Erythroblast (primary cell): ENCODE data around the gene IL1RAPL2.

Experiments
- GATA1 ChIP-seq: IDR thresholded peaks from 2 replicates; pipeline ENCODE4 v1.6.1; 2011; ENCODE audit warnings: low read depth, mild to moderate bottlenecking, control low read depth, low read length, moderate library complexity
- POLR2A ChIP-seq: IDR thresholded peaks from 2 replicates; pipeline ENCODE4 v1.6.1; 2011; ENCODE audit warnings: mild to moderate bottlenecking, low read length

DNA sequence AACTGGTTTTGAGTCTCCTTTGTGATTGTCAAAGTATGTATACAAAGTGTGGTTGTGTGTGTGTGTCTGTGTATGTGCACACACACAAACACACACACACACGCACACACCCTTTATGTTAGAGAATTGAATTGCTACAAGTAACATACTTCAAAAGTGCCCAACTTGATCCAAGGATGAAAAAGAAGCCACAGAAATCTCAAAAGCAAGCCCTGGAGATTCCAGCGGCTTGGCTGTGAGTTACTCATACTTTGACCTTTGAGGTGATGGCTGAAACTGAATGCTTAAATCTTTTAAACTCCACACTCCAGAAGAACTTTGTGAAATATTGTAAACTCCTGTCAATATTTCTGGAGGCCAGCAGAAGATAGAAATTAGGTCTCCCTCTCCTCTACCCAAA is 1087.9 kb downstream of the IL1RAPL2 start:
- TF ChIP-seq POLR2A (no peak), GATA1 (no peak)
